Endothelial cell (in vitro differentiated cells): ENCODE data around the gene OR10K1. TPM values are rescaled to one million over a fixed set of nuclear protein-coding genes. Genes with fewer than 3 reads are reported as not detected.

ENCODE experiments used
- DNase-seq: peaks from one replicate; pipeline ENCODE4 v3.0.0; 2021; ENCODE audit warnings: low spot score
- H3K27ac Mint-ChIP-seq: one replicate; pipeline ENCODE4 v1.8.0; 2021; ENCODE audit warnings: mixed read lengths, inconsistent platforms; ENCODE audit not compliant: unreplicated experiment
- H3K27me3 Mint-ChIP-seq: one replicate; pipeline ENCODE4 v1.8.0; 2021; ENCODE audit warnings: mild to moderate bottlenecking, moderate library complexity, mixed read lengths, inconsistent platforms; ENCODE audit not compliant: unreplicated experiment
- H3K36me3 Mint-ChIP-seq: one replicate; pipeline ENCODE4 v1.8.0; 2021; ENCODE audit warnings: mild to moderate bottlenecking, low read depth, mixed read lengths, inconsistent platforms; ENCODE audit not compliant: unreplicated experiment
- H3K4me1 Mint-ChIP-seq: one replicate; pipeline ENCODE4 v1.8.0; 2021; ENCODE audit warnings: mild to moderate bottlenecking, mixed read lengths, inconsistent platforms; ENCODE audit not compliant: unreplicated experiment
- H3K4me3 Mint-ChIP-seq: one replicate; pipeline ENCODE4 v1.8.0; 2021; ENCODE audit warnings: mild to moderate bottlenecking, mixed read lengths, inconsistent platforms; ENCODE audit not compliant: unreplicated experiment
- H3K9me3 Mint-ChIP-seq: one replicate; pipeline ENCODE4 v1.8.0; 2021; ENCODE audit warnings: mixed read lengths, inconsistent platforms; ENCODE audit not compliant: unreplicated experiment
- CTCF ChIP-seq: fragments of 200-600 bp; sonication (generic); IDR thresholded peaks from one replicate; pipeline ENCODE4 v1.5.0; 2021; ENCODE audit warnings: antibody characterized with exemption; ENCODE audit not compliant: unreplicated experiment
- total RNA-seq: library from RNA; stranded (reverse); fragmentation: NEBNext Ultra II Directional; extraction: Animal tissue kit (Norgen Biotek cat#: 25700); gene quantifications from one replicate; pipeline ENCODE4 v1.2.1, GENCODE V29; 2021; ENCODE audit not compliant: unreplicated experiment

The OR10K1 gene
- total RNA-seq, 1 donor from 2014 or later, result not detected

DNA sequence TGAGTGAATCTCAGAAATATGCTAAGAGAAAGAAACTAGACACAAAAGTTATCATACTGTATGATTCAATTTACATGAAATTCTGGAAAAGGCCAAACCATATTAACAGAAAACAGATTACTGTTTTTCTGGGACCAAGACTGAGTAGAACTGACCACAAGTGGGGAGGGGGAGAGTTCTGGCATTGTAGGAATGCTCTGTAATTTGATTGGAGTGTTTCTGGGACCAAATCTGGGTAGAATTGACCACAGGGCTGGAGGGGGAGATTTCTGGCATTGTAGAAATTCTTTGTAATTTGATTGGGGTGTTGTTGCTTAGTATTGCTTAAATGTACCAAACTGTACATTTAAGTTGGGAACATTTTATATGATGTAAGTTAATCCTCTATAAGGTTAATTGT is 3.4 kb upstream of the OR10K1 start:
- TF ChIP-seq CTCF, result no peak
- DNase-seq, result no peak
- H3K27ac Mint-ChIP-seq, result no peak overlapping the region
- no peaks in the 10 kb centered on the region for H3K27me3 Mint-ChIP-seq
- H3K36me3 Mint-ChIP-seq, result no peaks in the 10 kb centered on the region
- no peak overlapping the region for H3K4me3 Mint-ChIP-seq
- no peaks in the 10 kb centered on the region for H3K9me3 Mint-ChIP-seq
- no peaks in the 10 kb centered on the region for H3K4me1 Mint-ChIP-seq

GRCh38 chr1:158471920-158472319 is 10.3 kb downstream of the OR10K1 start, which contains the start of gene OR10R2:
Gene OR10R2, plus strand, starts transcription at chr1:158472220. Its CDS starts 106 bp downstream, at chr1:158472326.
- no peak within 1 kb of the TSS for H3K27ac Mint-ChIP-seq
- TF ChIP-seq CTCF, result no peak
- peaks cover 1% of the 10 kb centered on the region for H3K27me3 Mint-ChIP-seq
- peaks cover 8% of the 10 kb centered on the region for H3K4me1 Mint-ChIP-seq
- no peaks in the 10 kb centered on the region for H3K9me3 Mint-ChIP-seq
- H3K36me3 Mint-ChIP-seq, result no peaks in the 10 kb centered on the region
- no peak within 1 kb of the TSS for H3K4me3 Mint-ChIP-seq
- no peak for DNase-seq

DNA sequence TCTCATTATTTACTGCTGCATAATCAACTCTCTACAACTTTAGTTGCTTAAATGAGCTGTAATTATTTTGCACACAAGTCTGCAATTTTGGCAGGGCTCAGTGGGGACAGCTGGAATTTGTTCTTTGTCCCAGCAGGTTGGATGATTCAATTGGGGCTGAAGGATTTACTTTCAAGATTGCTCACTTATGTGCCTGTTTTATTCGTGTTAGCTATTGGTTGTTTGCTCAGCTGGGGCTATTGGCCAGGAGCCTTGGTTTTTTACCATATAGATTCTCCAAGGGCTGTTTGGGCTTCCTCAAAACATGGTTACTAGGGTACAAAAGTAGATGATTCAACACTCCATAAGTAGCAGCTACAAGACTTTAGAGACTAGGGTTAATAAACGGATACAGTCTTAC is 23.8 kb downstream of the OR10K1 start:
- TF ChIP-seq CTCF, result no peak
- DNase-seq, result no peak

DNA sequence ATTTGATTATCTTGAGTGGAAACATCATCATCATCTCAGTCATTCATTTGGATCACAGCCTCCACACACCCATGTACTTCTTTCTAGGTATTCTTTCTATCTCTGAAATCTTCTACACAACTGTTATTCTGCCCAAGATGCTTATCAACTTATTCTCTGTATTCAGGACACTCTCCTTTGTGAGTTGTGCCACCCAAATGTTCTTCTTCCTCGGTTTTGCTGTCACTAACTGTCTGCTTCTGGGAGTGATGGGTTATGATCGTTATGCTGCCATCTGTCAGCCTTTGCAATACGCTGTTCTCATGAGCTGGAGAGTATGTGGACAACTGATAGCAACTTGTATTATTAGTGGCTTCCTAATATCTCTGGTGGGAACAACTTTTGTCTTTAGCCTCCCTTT is 29.7 kb downstream of the OR10K1 start:
- Mint-ChIP-seq H3K4me3 (no peak overlapping the region), H3K4me1 (no peaks in the 10 kb centered on the region), H3K27me3 (no peaks in the 10 kb centered on the region), H3K9me3 (no peaks in the 10 kb centered on the region), H3K36me3 (no peaks in the 10 kb centered on the region), H3K27ac (no peak overlapping the region)
- DNase-seq, result no peak
- TF ChIP-seq CTCF, result no peak

More for the DNA sequence above, 23.8 kb downstream of the OR10K1 start:
- no peak overlapping the region for H3K4me3 Mint-ChIP-seq
- H3K27ac Mint-ChIP-seq, result no peak overlapping the region
- no peaks in the 10 kb centered on the region for H3K36me3 Mint-ChIP-seq
- H3K9me3 Mint-ChIP-seq, result no peaks in the 10 kb centered on the region
- H3K4me1 Mint-ChIP-seq, result no peaks in the 10 kb centered on the region
- no peaks in the 10 kb centered on the region for H3K27me3 Mint-ChIP-seq

DNA sequence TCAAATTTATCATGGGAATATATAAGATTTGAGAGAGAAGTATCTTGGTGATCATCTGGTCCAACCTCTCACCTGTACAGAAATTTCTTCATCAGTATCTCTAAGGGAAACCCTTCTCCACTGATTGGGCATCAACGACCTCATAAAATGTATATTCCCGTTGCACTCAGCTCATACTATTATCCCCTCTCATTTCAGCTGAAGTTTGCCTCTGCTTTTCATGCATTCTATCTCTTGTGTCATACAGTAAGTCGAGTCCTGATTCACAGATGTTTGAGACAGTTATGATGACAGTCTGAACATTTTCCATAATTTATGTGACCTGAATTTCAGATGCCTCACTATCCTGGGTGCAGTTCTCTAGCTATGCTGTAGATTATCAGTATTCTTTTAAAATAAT is 31.4 kb downstream of the OR10K1 start:
- Mint-ChIP-seq H3K27ac (no peak overlapping the region), H3K4me1 (no peaks in the 10 kb centered on the region), H3K27me3 (no peaks in the 10 kb centered on the region), H3K4me3 (no peak overlapping the region), H3K9me3 (no peaks in the 10 kb centered on the region), H3K36me3 (no peaks in the 10 kb centered on the region)
- DNase-seq, result no peak
- TF ChIP-seq CTCF, result no peak
